ENCODE results near the gene SMC3.
A peak's percentile ranks its signal among the peaks of the same experiment; 100 is the strongest.
"Not testable (repeated sequence)": the region's sequence is repeated elsewhere in the genome, so short reads cannot be mapped to it uniquely, and the experiment has no call there.

Gene SMC3

GRCh38 chr10:110567201-110568054 is at the start of gene SMC3:
TSS of gene SMC3 (plus strand) at chr10:110567695. CDS start at chr10:110567817, 122 bp downstream.
- FAIRE-seq, result peak; percentile 41

- no peak for FAIRE-seq
Measured at GRCh38 chr10:110522365-110522988, 45.0 kb upstream of the SMC3 start.

GRCh38 chr10:110523736-110524135 is 43.8 kb upstream of the SMC3 start:
- FAIRE-seq, result no peak

GRCh38 chr10:110524179-110524858 is 43.2 kb upstream of the SMC3 start:
- FAIRE-seq, result no peak

- no peak for FAIRE-seq
Measured at GRCh38 chr10:110524859-110525232, 42.6 kb upstream of the SMC3 start.

GRCh38 chr10:110525349-110526260 is 41.9 kb upstream of the SMC3 start:
- no peak for FAIRE-seq

GRCh38 chr10:110527731-110528171 is 39.7 kb upstream of the SMC3 start:
- no peak for FAIRE-seq

GRCh38 chr10:110528224-110528996 is 39.1 kb upstream of the SMC3 start:
- no peak for FAIRE-seq

- FAIRE-seq, result not testable (repeated sequence)
Measured at GRCh38 chr10:110528997-110529524, 38.4 kb upstream of the SMC3 start.

GRCh38 chr10:110529596-110530011 is 37.9 kb upstream of the SMC3 start:
- FAIRE-seq, result no peak

GRCh38 chr10:110530131-110530831 is 37.2 kb upstream of the SMC3 start:
- FAIRE-seq, result no peak

GRCh38 chr10:110531687-110532086 is 35.8 kb upstream of the SMC3 start:
- FAIRE-seq, result no peak

GRCh38 chr10:110532628-110533027 is 34.9 kb upstream of the SMC3 start:
- not testable (repeated sequence) for FAIRE-seq

GRCh38 chr10:110533149-110533548 is 34.3 kb upstream of the SMC3 start:
- FAIRE-seq, result no peak

- no peak for FAIRE-seq
Measured at GRCh38 chr10:110534571-110534970, 32.9 kb upstream of the SMC3 start.

GRCh38 chr10:110535958-110536891 is 31.3 kb upstream of the SMC3 start:
- no peak for FAIRE-seq

GRCh38 chr10:110539091-110539490 is 28.4 kb upstream of the SMC3 start:
- no peak for FAIRE-seq

- FAIRE-seq, result no peak
Measured at GRCh38 chr10:110540031-110540430, 27.5 kb upstream of the SMC3 start.

- FAIRE-seq, result no peak
Measured at GRCh38 chr10:110544958-110545537, 22.4 kb upstream of the SMC3 start.

Measured in endometrium (tissue), 2 donors.